NT2/D1 (cell line): ENCODE results near the gene UBR4.
A peak's percentile ranks its signal among the peaks of the same experiment; 100 is the strongest.

Source experiments
- DNase-seq: peaks from one replicate; pipeline ENCODE4 v3.0.0-alpha.2; 2011; ENCODE audit warnings: low read depth, low spot score
- H3K27me3 ChIP-seq: 2 replicates; pipeline ENCODE4 v1.6.0; 2011; ENCODE audit warnings: mild to moderate bottlenecking; ENCODE audit not compliant: insufficient read length, insufficient read depth
- H3K36me3 ChIP-seq: 2 replicates; pipeline ENCODE4 v1.6.1; 2011; ENCODE audit warnings: mild to moderate bottlenecking, low read length, mixed read lengths; ENCODE audit not compliant: insufficient read depth, insufficient read length
- H3K4me1 ChIP-seq: 2 replicates; pipeline ENCODE4 v1.5.1; 2011; ENCODE audit not compliant: insufficient read depth, insufficient read length
- H3K4me3 ChIP-seq: 2 replicates; pipeline ENCODE4 v1.5.1; 2011; ENCODE audit warnings: low read depth; ENCODE audit not compliant: insufficient read length
- H3K9ac ChIP-seq: 2 replicates; pipeline ENCODE4 v1.6.0; 2011; ENCODE audit warnings: low read depth; ENCODE audit not compliant: insufficient read length
- H3K9me3 ChIP-seq: 2 replicates; pipeline ENCODE4 v1.5.1; 2011; ENCODE audit warnings: mild to moderate bottlenecking, low read length; ENCODE audit not compliant: insufficient read depth
- SUZ12 ChIP-seq: IDR thresholded peaks from 2 replicates; pipeline ENCODE4 v1.6.1; 2011; ENCODE audit not compliant: insufficient read length, insufficient read depth; ENCODE audit errors: extremely low read depth
- YY1 ChIP-seq: IDR thresholded peaks from 2 replicates; pipeline ENCODE4 v1.6.1; 2011; ENCODE audit not compliant: insufficient read length, insufficient read depth
- ZNF274 ChIP-seq: IDR thresholded peaks from 2 replicates; pipeline ENCODE4 v1.6.1; 2011; ENCODE audit warnings: mild to moderate bottlenecking, low read depth, low read length

The UBR4 gene

GRCh38 chr1:19154876-19155275, 55.2 kb downstream of the UBR4 start:
- Histone ChIP-seq H3K9me3 (no peaks in the 10 kb centered on the region), H3K9ac (no peak overlapping the region), H3K27me3 (no peaks in the 10 kb centered on the region), H3K36me3 (peaks cover 99% of the 10 kb centered on the region), H3K4me3 (no peak overlapping the region), H3K4me1 (no peaks in the 10 kb centered on the region)
- no peak for TF ChIP-seq ZNF274
- TF ChIP-seq SUZ12, result no peak
- no peak for TF ChIP-seq YY1
- no peak for DNase-seq

GRCh38 chr1:19153169-19153568, 56.9 kb downstream of the UBR4 start:
- Histone ChIP-seq H3K4me1 (no peaks in the 10 kb centered on the region), H3K9me3 (no peaks in the 10 kb centered on the region), H3K4me3 (no peak overlapping the region), H3K27me3 (no peaks in the 10 kb centered on the region), H3K9ac (no peak overlapping the region), H3K36me3 (peaks cover 96% of the 10 kb centered on the region)
- TF ChIP-seq ZNF274 (no peak), SUZ12 (no peak), YY1 (no peak)
- DNase-seq, result no peak

- TF ChIP-seq ZNF274 (no peak), SUZ12 (no peak), YY1 (no peak)
- H3K27me3 ChIP-seq, result no peaks in the 10 kb centered on the region
- no peak for DNase-seq
- no peak overlapping the region for H3K9ac ChIP-seq
- H3K9me3 ChIP-seq, result no peaks in the 10 kb centered on the region
- H3K36me3 ChIP-seq, result peaks cover 96% of the 10 kb centered on the region
- H3K4me3 ChIP-seq, result no peak overlapping the region
- no peaks in the 10 kb centered on the region for H3K4me1 ChIP-seq
These were observed 58.5 kb downstream of the UBR4 start for GRCh38 chr1:19151537-19151936.

GRCh38 chr1:19149736-19150135, 60.3 kb downstream of the UBR4 start:
- Histone ChIP-seq H3K4me1 (no peaks in the 10 kb centered on the region), H3K27me3 (no peaks in the 10 kb centered on the region), H3K4me3 (no peak overlapping the region), H3K36me3 (peaks cover 96% of the 10 kb centered on the region), H3K9ac (no peak overlapping the region), H3K9me3 (no peaks in the 10 kb centered on the region)
- no peak for TF ChIP-seq SUZ12
- TF ChIP-seq ZNF274, result no peak
- TF ChIP-seq YY1, result no peak
- no peak for DNase-seq

- Histone ChIP-seq H3K4me3 (no peak overlapping the region), H3K36me3 (peaks cover 77% of the 10 kb centered on the region)
- TF ChIP-seq ZNF274 (no peak), YY1 (no peak), SUZ12 (no peak)
These were observed 69.6 kb downstream of the UBR4 start for GRCh38 chr1:19140465-19140864.

GRCh38 chr1:19139711-19140110, 70.4 kb downstream of the UBR4 start:
- Histone ChIP-seq H3K9ac (no peak overlapping the region), H3K4me3 (no peak overlapping the region), H3K27me3 (no peaks in the 10 kb centered on the region), H3K4me1 (peaks cover 6% of the 10 kb centered on the region), H3K36me3 (peaks cover 76% of the 10 kb centered on the region), H3K9me3 (peaks cover 5% of the 10 kb centered on the region; the same call in 1 of the 2 replicates)
- peak; percentile 23 for DNase-seq
- no peak for TF ChIP-seq YY1
- TF ChIP-seq SUZ12, result no peak
- no peak for TF ChIP-seq ZNF274

More at GRCh38 chr1:19140465-19140864, 69.6 kb downstream of the UBR4 start:
- Histone ChIP-seq H3K9me3 (peaks cover 5% of the 10 kb centered on the region; the same call in 1 of the 2 replicates), H3K4me1 (peaks cover 6% of the 10 kb centered on the region), H3K9ac (peak overlapping the region; percentile 38), H3K27me3 (no peaks in the 10 kb centered on the region)
- DNase-seq, result no peak

- no peak overlapping the region for H3K4me3 ChIP-seq
- H3K9me3 ChIP-seq, result peaks cover 10% of the 10 kb centered on the region; the same call in 1 of the 2 replicates
- DNase-seq, result peak; percentile 2
- H3K27me3 ChIP-seq, result no peaks in the 10 kb centered on the region
- TF ChIP-seq ZNF274 (no peak), SUZ12 (no peak), YY1 (no peak)
- H3K36me3 ChIP-seq, result peaks cover 76% of the 10 kb centered on the region
- H3K4me1 ChIP-seq, result peaks cover 6% of the 10 kb centered on the region
- no peak overlapping the region for H3K9ac ChIP-seq
These were observed 71.0 kb downstream of the UBR4 start for GRCh38 chr1:19138958-19139581.
